ENCODE data around the gene TIAM1. TPM values are rescaled to one million over a fixed set of nuclear protein-coding genes. Genes with fewer than 3 reads are reported as not detected.

Gene TIAM1
- total and polyA plus RNA-seq, 2 of the 8 experiments (the other 6 are each of a cell fraction or from before 2014, with no cell fraction given), result 10.1 to 30.7 TPM

- Histone ChIP-seq H3K9me3 (ENCODE audit: insufficient read depth in 2 of 2, low read depth in 1 of 2, low read length in 1 of 2) (no peaks in the 10 kb centered on the region), H3K14ac (ENCODE audit: insufficient read length) (no peak overlapping the region), H3K9ac (replicated peaks in 1 of 4; ENCODE audit: extremely low read depth in 1 of 4, low read depth in 3 of 4, low read length in 3 of 4) (no peak overlapping the region), H3K23me2 (ENCODE audit: low read depth, low read length) (peaks cover 2% of the 10 kb centered on the region; the same call in 1 of the 2 replicates), H3K36me3 (ENCODE audit: control insufficient read depth in 2 of 4, insufficient read depth in 4 of 4, low read length in 3 of 4) (no peaks in the 10 kb centered on the region), H2BK12ac (ENCODE audit: low read depth, low read length) (no peak overlapping the region), H3K4me1 (replicated peaks in 1 of 4; ENCODE audit: control insufficient read depth in 3 of 4, insufficient read depth in 4 of 4, low read length in 3 of 4) (no peaks in the 10 kb centered on the region), H2AFZ (ENCODE audit: low read length) (no peak overlapping the region), H3K18ac (ENCODE audit: extremely low read depth, low read length) (no peak overlapping the region), H3K4ac (replicated peaks; ENCODE audit: insufficient read length, low read depth, low read length) (no peak overlapping the region), H4K5ac (ENCODE audit: insufficient read length, low read depth, low read length) (no peak overlapping the region), H3K56ac (replicated peaks; ENCODE audit: insufficient read length, low read depth, low read length) (no peak overlapping the region), H2BK20ac (ENCODE audit: low read length) (no peak overlapping the region), H3K27ac (ENCODE audit: low read depth, low read length) (no peak overlapping the region), H3K79me1 (ENCODE audit: low read depth, low read length) (no peaks in the 10 kb centered on the region), H3K4me3 (ENCODE audit: extremely low read depth in 1 of 4, insufficient read depth in 2 of 4, low read depth in 3 of 4, low read length in 4 of 4) (no peak overlapping the region), H3K79me2 (ENCODE audit: control insufficient read depth in 1 of 2, insufficient read depth in 2 of 2, low read length in 2 of 2) (no peaks in the 10 kb centered on the region), H4K91ac (replicated peaks; ENCODE audit: insufficient read length, low read length) (no peak overlapping the region), H2BK120ac (replicated peaks; ENCODE audit: low read depth, low read length) (no peak overlapping the region), H4K20me1 (replicated peaks in 1 of 2; ENCODE audit: control insufficient read depth in 1 of 2, insufficient read depth in 2 of 2, low read length in 2 of 2) (no peaks in the 10 kb centered on the region), H3K27me3 (replicated peaks in 1 of 4; ENCODE audit: control insufficient read depth in 3 of 4, extremely low read depth in 1 of 4, insufficient read depth in 3 of 4, low read length in 3 of 4) (no peaks in the 10 kb centered on the region), H3K23ac (ENCODE audit: insufficient read length) (no peak overlapping the region), H4K8ac (ENCODE audit: extremely low read depth, insufficient read depth, low read length) (no peak overlapping the region), H2BK5ac (ENCODE audit: low read depth, low read length) (no peak overlapping the region), H3K4me2 (ENCODE audit: insufficient read depth in 1 of 2, low read depth in 2 of 2, low read length in 2 of 2) (no peak overlapping the region), H2AK5ac (ENCODE audit: low read depth, low read length) (no peak overlapping the region), H2BK15ac (ENCODE audit: low read length) (no peak overlapping the region)
- no peak for FAIRE-seq
- no peak for TF ChIP-seq RFX5 (IDR thresholded peaks at IDR 0.05; ENCODE audit: borderline replicate concordance, low read depth, low read length)
- no peak for TF ChIP-seq ATF3 (IDR thresholded peaks at IDR 0.05; ENCODE audit: insufficient read depth, low read depth, low read length)
- no peak for TF ChIP-seq TCF12 (IDR thresholded peaks at IDR 0.05; ENCODE audit: low read depth, low read length)
- TF ChIP-seq RBBP5 (IDR thresholded peaks at IDR 0.05; ENCODE audit: borderline replicate concordance, low read depth, low read length), result no peak
- ChIA-PET CTCF (ENCODE audit: partially characterized antibody) (interaction anchor here (0.6 to 3.8 kb wide), 6 partner anchors 9 to 810 kb away, joined by 3 to 22 read pairs (median 4); no protein-coding TSS in a partner anchor), POLR2A (ENCODE audit: partially characterized antibody) (no interaction called here)
- DNase-seq (ENCODE audit: low read depth in 1 of 2, low spot score in 2 of 2), result no peak
- 88% methylated on average over 4 of the region's 4 CpGs; no CpG with 5 or more reads in 1 of the 2 experiments for WGBS, 2 experiments (ENCODE audit: extremely low coverage in 1 of 2, insufficient coverage in 1 of 2, insufficient read length in 1 of 2, insufficient replicate concordance in 2 of 2, low coverage in 1 of 2, low lambda C conversion rate in 2 of 2, missing lambda C conversion rate in 1 of 2)
These were observed 265.8 kb downstream of the TIAM1 start for GRCh38 chr21:31078216-31078615.
